ENCODE measurements around the gene TDRD7. TPM values are rescaled to one million over a fixed set of nuclear protein-coding genes. Genes with fewer than 3 reads are reported as not detected.

The TDRD7 gene
- total RNA-seq, 1 experiment from 2014 or later: 23.4 TPM

DNA sequence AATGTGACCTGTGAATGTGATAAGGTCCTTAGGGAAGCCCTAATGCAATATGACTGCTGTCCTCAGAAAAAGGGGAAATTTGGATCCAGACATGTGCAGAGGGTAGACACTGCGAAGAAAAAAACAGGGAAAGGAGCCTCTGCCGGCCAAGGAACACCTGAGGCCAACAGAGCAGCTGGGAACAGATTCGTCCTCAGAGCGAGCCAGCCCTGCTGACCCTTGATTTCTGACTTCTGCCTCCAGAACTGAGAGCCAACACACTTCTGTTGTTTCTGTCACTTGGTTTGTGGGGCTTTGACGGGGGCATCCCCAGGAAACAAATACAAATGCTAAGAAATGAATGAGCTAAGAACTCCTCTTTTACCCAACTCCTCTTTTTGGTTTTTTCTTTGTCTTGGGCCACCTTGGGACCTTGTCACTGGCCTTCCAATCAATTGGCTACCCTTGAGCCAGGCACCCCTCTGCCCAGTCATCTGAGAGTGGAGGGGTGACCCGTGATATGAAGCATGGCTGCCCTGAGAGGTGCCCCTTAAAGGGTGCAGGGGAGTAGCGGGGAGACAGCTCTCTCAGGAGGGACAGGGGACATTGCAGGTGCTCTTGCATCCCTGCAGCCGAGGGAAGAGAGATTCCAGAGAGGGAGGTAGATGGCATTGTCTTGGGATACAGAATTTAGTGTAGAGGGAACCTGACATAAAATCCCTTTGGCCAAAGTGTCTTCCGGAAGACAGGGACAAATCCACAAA is 106.4 kb downstream of the TDRD7 start:
- Histone ChIP-seq H4K20me1 (ENCODE audit: insufficient read depth, low read depth, low read length) (no peaks in the 10 kb centered on the region), H3K27ac (ENCODE audit: low read length) (no peak overlapping the region), H3K4me3 (ENCODE audit: low read length) (no peak overlapping the region), H3K27me3 (ENCODE audit: low read length) (no peaks in the 10 kb centered on the region), H3K9me3 (ENCODE audit: low read length) (no peaks in the 10 kb centered on the region), H3K4me2 (ENCODE audit: low read depth, low read length, poor library complexity, severe bottlenecking) (no peak overlapping the region), H3K36me3 (ENCODE audit: insufficient read depth, low read length) (no peaks in the 10 kb centered on the region), H3K4me1 (ENCODE audit: low read length) (no peaks in the 10 kb centered on the region), H2AFZ (ENCODE audit: low read length) (no peak overlapping the region), H3K9ac (ENCODE audit: low read length) (no peak overlapping the region), H3K9me2 (replicated peaks; ENCODE audit: insufficient read depth, low read length) (no peaks in the 10 kb centered on the region), H3K79me2 (ENCODE audit: low read length) (no peaks in the 10 kb centered on the region)
- DNase-seq: no peak

DNA sequence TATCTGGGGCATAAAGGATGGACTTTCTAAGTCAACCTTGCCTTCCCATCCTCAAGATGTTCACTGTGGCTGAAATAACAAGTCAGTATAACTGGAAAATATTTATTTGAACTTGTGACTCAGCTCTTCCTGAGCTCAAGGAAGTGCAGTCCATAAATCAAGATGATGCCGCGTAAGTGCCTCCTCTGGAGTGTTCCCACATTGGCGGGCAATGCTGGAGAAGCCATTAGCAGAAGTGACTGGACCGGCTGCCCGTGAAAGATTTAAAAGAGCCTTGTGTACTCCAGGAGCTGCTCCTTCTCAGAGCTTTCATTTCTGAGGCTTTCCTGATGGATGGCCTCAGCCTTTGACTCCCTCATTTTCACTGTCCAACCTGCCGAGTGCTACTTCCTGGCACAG is 107.0 kb downstream of the TDRD7 start:
- no peaks in the 10 kb centered on the region for H3K9me3 ChIP-seq (ENCODE audit: low read length)
- H2AFZ ChIP-seq (ENCODE audit: low read length): no peak overlapping the region
- H3K79me2 ChIP-seq (ENCODE audit: low read length): no peaks in the 10 kb centered on the region
- H3K4me1 ChIP-seq (ENCODE audit: low read length): no peaks in the 10 kb centered on the region
- no peaks in the 10 kb centered on the region for H3K36me3 ChIP-seq (ENCODE audit: insufficient read depth, low read length)
- no peaks in the 10 kb centered on the region for H3K9me2 ChIP-seq (replicated peaks; ENCODE audit: insufficient read depth, low read length)
- no peaks in the 10 kb centered on the region for H4K20me1 ChIP-seq (ENCODE audit: insufficient read depth, low read depth, low read length)
- H3K27ac ChIP-seq (ENCODE audit: low read length): no peak overlapping the region
- DNase-seq: no peak
- no peak overlapping the region for H3K9ac ChIP-seq (ENCODE audit: low read length)
- no peak overlapping the region for H3K4me3 ChIP-seq (ENCODE audit: low read length)
- no peaks in the 10 kb centered on the region for H3K27me3 ChIP-seq (ENCODE audit: low read length)
- H3K4me2 ChIP-seq (ENCODE audit: low read depth, low read length, poor library complexity, severe bottlenecking): no peak overlapping the region

DNA sequence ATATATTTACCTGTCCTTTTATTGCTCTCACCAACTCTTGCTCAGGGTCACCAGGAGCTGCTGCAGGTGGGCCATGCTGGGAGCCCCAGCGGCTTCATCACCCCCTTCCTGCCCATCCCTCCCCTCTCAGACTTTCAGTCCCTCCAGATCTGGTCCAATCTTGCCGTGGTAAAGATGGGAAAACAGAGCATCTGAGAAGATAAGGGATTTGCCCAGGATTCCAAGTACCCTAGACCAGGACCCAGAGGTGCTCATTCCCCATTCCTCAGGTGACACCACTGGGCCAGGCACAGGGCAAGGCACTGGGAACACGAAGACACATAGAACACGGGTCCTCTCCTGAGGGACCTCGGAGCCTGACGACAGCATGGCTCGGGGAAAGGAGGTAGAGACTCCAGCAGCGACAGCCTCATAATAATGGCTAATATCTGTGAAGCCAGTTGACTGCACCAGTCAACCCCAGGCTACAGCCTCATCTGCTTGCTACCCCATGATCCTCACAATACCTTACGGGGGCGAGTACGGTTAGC is 107.6 kb downstream of the TDRD7 start:
- Histone ChIP-seq H3K36me3 (ENCODE audit: insufficient read depth, low read length) (no peaks in the 10 kb centered on the region), H3K79me2 (ENCODE audit: low read length) (no peaks in the 10 kb centered on the region), H3K4me2 (ENCODE audit: low read depth, low read length, poor library complexity, severe bottlenecking) (no peak overlapping the region), H2AFZ (ENCODE audit: low read length) (no peak overlapping the region), H3K9ac (ENCODE audit: low read length) (no peak overlapping the region), H3K4me1 (ENCODE audit: low read length) (no peaks in the 10 kb centered on the region), H3K27me3 (ENCODE audit: low read length) (no peaks in the 10 kb centered on the region), H3K27ac (ENCODE audit: low read length) (no peak overlapping the region), H3K9me3 (ENCODE audit: low read length) (no peaks in the 10 kb centered on the region), H3K4me3 (ENCODE audit: low read length) (no peak overlapping the region), H4K20me1 (ENCODE audit: insufficient read depth, low read depth, low read length) (no peaks in the 10 kb centered on the region), H3K9me2 (replicated peaks; ENCODE audit: insufficient read depth, low read length) (no peaks in the 10 kb centered on the region)
- no peak for DNase-seq

DNA sequence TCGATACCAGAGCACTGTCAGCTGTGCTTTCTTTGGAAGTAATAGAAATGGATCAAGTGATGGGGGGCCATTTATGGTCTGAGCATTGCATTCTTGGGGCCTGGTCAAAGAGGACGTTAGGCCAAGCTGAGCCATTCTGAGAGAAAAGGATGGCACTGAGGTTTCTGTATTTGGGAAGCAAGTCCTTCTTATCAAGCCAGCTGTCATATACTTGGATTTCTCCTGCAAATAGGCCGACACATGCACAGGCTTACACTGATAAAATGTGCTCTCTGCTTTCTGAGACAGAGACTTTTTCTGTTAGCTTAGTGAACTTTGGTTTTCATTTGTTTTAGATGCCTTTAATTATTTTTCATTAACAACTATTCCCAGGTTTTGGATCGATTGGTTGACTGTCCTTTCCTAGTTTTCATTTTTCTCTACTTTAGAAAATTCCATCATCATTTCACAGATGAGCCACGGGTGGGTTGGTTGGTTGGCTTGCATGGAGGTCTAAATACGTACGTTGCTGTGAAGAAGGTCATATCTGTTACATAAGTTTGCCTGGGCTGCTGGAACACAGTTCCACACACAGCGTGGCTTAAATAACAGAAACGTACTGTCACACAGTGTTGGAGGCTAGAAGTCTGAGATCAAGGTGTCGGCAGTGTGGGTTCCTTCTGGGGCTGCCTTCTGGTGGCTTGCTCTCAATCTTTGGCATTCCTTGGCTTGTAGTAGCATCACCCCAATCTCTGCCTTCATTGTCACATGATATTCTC is 109.9 kb downstream of the TDRD7 start:
- Histone ChIP-seq H3K4me1 (ENCODE audit: low read length) (no peaks in the 10 kb centered on the region), H3K27ac (ENCODE audit: low read length) (no peak overlapping the region), H3K27me3 (ENCODE audit: low read length) (no peaks in the 10 kb centered on the region), H3K4me2 (ENCODE audit: low read depth, low read length, poor library complexity, severe bottlenecking) (no peak overlapping the region), H3K9me2 (replicated peaks; ENCODE audit: insufficient read depth, low read length) (no peaks in the 10 kb centered on the region), H3K4me3 (ENCODE audit: low read length) (no peak overlapping the region), H3K9me3 (ENCODE audit: low read length) (no peaks in the 10 kb centered on the region), H3K9ac (ENCODE audit: low read length) (no peak overlapping the region), H3K36me3 (ENCODE audit: insufficient read depth, low read length) (no peaks in the 10 kb centered on the region), H2AFZ (ENCODE audit: low read length) (no peak overlapping the region), H4K20me1 (ENCODE audit: insufficient read depth, low read depth, low read length) (no peaks in the 10 kb centered on the region), H3K79me2 (ENCODE audit: low read length) (no peaks in the 10 kb centered on the region)
- DNase-seq: no peak

DNA sequence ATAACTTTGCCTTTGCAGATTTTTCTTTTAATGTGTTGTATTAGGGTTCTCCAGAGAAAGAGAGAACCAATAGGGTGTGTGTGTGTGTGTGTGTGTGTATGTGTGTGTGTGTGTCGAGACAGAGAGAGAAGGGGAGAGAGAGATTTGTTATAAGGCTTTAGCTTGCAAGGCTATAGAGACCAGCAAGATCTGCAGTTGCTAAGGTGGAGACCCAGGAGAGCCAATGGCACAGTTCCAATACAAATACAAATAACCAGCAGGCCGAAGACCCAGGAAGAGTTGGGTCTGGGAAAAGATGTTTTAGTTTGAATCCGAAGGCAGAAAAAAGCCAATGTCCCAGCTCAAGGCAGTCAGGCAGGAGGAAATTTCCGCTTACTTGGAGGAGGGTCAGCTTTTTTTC is 112.5 kb downstream of the TDRD7 start:
- H3K36me3 ChIP-seq (ENCODE audit: insufficient read depth, low read length): no peaks in the 10 kb centered on the region

DNA sequence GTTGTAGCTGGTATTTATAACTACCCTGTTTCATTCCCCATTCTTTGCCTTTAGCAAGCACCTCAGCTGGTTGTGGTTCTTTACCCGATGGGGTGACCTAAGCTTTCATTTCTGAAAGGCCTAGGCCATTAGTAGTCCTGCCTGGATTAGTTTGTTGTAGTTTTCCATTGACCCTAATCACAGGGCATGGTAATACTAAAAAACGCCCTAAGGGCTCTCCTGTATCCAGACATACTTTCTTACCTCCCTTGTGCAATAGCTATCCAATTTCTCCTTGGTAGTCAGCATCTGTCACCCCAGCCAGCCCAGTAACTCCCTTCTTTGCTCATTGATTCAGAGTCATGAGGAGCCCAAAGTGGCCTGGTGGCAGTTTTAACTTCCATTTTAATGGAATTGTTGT is 113.6 kb downstream of the TDRD7 start:
- H3K36me3 ChIP-seq (ENCODE audit: insufficient read depth, low read length): no peaks in the 10 kb centered on the region
- no peak overlapping the region for H3K4me2 ChIP-seq (ENCODE audit: low read depth, low read length, poor library complexity, severe bottlenecking)
- no peaks in the 10 kb centered on the region for H3K27me3 ChIP-seq (ENCODE audit: low read length)
- no peak overlapping the region for H2AFZ ChIP-seq (ENCODE audit: low read length)
- H3K79me2 ChIP-seq (ENCODE audit: low read length): no peaks in the 10 kb centered on the region
- DNase-seq: no peak
- no peak overlapping the region for H3K27ac ChIP-seq (ENCODE audit: low read length)
- H3K9me2 ChIP-seq (replicated peaks; ENCODE audit: insufficient read depth, low read length): no peaks in the 10 kb centered on the region
- H3K4me3 ChIP-seq (ENCODE audit: low read length): no peak overlapping the region
- no peak overlapping the region for H3K9ac ChIP-seq (ENCODE audit: low read length)
- no peaks in the 10 kb centered on the region for H3K4me1 ChIP-seq (ENCODE audit: low read length)
- H3K9me3 ChIP-seq (ENCODE audit: low read length): no peaks in the 10 kb centered on the region
- H4K20me1 ChIP-seq (ENCODE audit: insufficient read depth, low read depth, low read length): no peaks in the 10 kb centered on the region

More for the DNA sequence above, 112.5 kb downstream of the TDRD7 start:
- H3K9ac ChIP-seq (ENCODE audit: low read length): no peak overlapping the region
- no peak for DNase-seq
- H3K79me2 ChIP-seq (ENCODE audit: low read length): no peaks in the 10 kb centered on the region
- H3K4me3 ChIP-seq (ENCODE audit: low read length): no peak overlapping the region
- no peak overlapping the region for H3K27ac ChIP-seq (ENCODE audit: low read length)
- H3K4me1 ChIP-seq (ENCODE audit: low read length): no peaks in the 10 kb centered on the region
- H2AFZ ChIP-seq (ENCODE audit: low read length): no peak overlapping the region
- no peaks in the 10 kb centered on the region for H4K20me1 ChIP-seq (ENCODE audit: insufficient read depth, low read depth, low read length)
- no peaks in the 10 kb centered on the region for H3K27me3 ChIP-seq (ENCODE audit: low read length)
- no peak overlapping the region for H3K4me2 ChIP-seq (ENCODE audit: low read depth, low read length, poor library complexity, severe bottlenecking)
- no peaks in the 10 kb centered on the region for H3K9me2 ChIP-seq (replicated peaks; ENCODE audit: insufficient read depth, low read length)
- no peaks in the 10 kb centered on the region for H3K9me3 ChIP-seq (ENCODE audit: low read length)

DNA sequence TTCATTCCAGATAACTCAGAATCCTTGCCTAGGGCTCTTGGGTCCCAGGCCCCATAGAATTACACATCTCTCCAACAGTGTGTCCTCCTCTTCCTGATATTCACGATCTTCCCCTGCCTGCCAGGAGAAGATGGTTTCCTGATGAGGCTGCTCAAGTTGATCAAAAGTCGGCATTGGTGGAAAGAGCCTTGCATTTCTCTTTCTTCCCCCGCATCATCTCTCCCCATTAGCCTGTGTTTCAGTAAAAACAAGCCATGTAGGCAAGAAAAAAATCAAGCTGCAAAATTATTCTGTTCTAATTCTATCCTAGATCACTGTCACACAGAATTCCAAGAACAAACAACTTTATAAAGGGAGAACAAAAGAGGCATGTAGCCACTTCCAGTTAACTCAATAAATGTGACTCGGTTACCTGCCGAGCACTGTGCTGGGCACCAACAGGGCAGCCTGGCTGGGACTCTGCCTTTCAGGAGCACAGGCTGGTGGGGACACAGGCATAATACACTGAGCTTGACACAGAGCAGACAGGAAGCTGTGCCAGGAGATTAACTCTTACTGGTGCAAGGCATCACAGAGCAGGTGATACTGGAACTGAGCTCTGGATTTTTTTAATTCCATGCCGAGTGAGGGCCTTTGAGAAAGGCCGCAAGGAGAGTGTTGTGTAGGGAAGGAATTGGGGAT is 115.1 kb downstream of the TDRD7 start:
- Histone ChIP-seq H3K4me1 (ENCODE audit: low read length) (no peaks in the 10 kb centered on the region), H3K4me3 (ENCODE audit: low read length) (no peak overlapping the region), H2AFZ (ENCODE audit: low read length) (no peak overlapping the region), H4K20me1 (ENCODE audit: insufficient read depth, low read depth, low read length) (no peaks in the 10 kb centered on the region), H3K27ac (ENCODE audit: low read length) (no peak overlapping the region), H3K9me3 (ENCODE audit: low read length) (no peaks in the 10 kb centered on the region), H3K79me2 (ENCODE audit: low read length) (no peaks in the 10 kb centered on the region), H3K4me2 (ENCODE audit: low read depth, low read length, poor library complexity, severe bottlenecking) (no peak overlapping the region), H3K36me3 (ENCODE audit: insufficient read depth, low read length) (no peaks in the 10 kb centered on the region), H3K9ac (ENCODE audit: low read length) (no peak overlapping the region), H3K27me3 (ENCODE audit: low read length) (no peaks in the 10 kb centered on the region), H3K9me2 (replicated peaks; ENCODE audit: insufficient read depth, low read length) (no peaks in the 10 kb centered on the region)
- DNase-seq: no peak

Data from Karpas-422 (cell line).